ENCODE measurements around the gene EEF2KMT. TPM values are rescaled to one million over a fixed set of nuclear protein-coding genes. Genes with fewer than 3 reads are reported as not detected.
A peak's percentile ranks its signal among the peaks of the same experiment; 100 is the strongest.

Gene EEF2KMT
- total RNA-seq, 3 donors from 2014 or later (not counting 1 experiment from before 2014, with no cell fraction given) = 3.0 to 4.7 (median 3.7) TPM

- Histone ChIP-seq H3K4me3 (ENCODE audit: low read length) (no peak overlapping the region), H3K27me3 (ENCODE audit: control insufficient read depth, insufficient read depth, low read length) (no peaks in the 10 kb centered on the region), H3K4me1 (ENCODE audit: control insufficient read depth, insufficient read depth, low read length) (no peaks in the 10 kb centered on the region), H3K9me3 (ENCODE audit: control insufficient read depth, insufficient read depth, low read length) (no peaks in the 10 kb centered on the region), H3K27ac (ENCODE audit: low read length) (no peak overlapping the region), H3K36me3 (ENCODE audit: control insufficient read depth, insufficient read depth, low read length) (no peaks in the 10 kb centered on the region)
- DNase-seq = no peak
- no peak for ATAC-seq
- 87% methylated on average over 5 of the region's 6 CpGs for WGBS (ENCODE audit: insufficient coverage)
- intact Hi-C loops (cut with micrococcal nuclease) = no loop called here
- Mint-ChIP-seq H3K36me3 (no peaks in the 10 kb centered on the region), H3K27me3 (ENCODE audit: low read depth in 2 of 2) (peaks cover 0 to 10% of the 10 kb centered on the region in 2 donors), H3K4me3 (no peak overlapping the region), H3K27ac (no peak overlapping the region), H3K4me1 (no peaks in the 10 kb centered on the region), H3K9me3 (no peaks in the 10 kb centered on the region)
- TF ChIP-seq, protein P1, sequence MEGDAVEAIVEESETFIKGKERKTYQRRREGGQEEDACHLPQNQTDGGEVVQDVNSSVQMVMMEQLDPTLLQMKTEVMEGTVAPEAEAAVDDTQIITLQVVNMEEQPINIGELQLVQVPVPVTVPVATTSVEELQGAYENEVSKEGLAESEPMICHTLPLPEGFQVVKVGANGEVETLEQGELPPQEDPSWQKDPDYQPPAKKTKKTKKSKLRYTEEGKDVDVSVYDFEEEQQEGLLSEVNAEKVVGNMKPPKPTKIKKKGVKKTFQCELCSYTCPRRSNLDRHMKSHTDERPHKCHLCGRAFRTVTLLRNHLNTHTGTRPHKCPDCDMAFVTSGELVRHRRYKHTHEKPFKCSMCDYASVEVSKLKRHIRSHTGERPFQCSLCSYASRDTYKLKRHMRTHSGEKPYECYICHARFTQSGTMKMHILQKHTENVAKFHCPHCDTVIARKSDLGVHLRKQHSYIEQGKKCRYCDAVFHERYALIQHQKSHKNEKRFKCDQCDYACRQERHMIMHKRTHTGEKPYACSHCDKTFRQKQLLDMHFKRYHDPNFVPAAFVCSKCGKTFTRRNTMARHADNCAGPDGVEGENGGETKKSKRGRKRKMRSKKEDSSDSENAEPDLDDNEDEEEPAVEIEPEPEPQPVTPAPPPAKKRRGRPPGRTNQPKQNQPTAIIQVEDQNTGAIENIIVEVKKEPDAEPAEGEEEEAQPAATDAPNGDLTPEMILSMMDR (IDR thresholded peaks at IDR 0.05) = no peak
Observed at GRCh38 chr16:5059386-5060072, 38.1 kb downstream of the EEF2KMT start.

DNA sequence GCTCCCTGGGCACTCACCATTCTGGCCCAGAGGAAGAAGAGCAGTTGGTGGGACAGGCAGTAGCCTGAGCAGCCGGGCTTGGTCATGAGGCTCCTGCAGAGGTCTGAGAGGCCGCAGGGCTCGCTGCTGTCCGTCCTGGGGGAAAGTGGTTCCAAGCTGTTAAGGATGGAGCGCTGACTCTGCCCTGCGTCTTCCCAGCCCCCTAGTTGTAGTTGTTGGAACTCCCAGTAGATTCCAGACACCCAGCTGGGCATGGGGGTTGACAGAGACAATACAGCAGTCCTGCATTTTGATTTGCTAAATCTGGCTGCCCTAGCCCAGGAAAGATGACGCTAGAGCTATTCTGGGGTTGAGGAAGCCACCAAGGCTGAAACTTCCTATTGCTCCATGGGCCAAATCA is 39.1 kb downstream of the EEF2KMT start:
- Histone ChIP-seq H3K4me1 (ENCODE audit: control insufficient read depth, insufficient read depth, low read length) (no peaks in the 10 kb centered on the region), H3K27me3 (ENCODE audit: control insufficient read depth, insufficient read depth, low read length) (no peaks in the 10 kb centered on the region), H3K36me3 (ENCODE audit: control insufficient read depth, insufficient read depth, low read length) (no peaks in the 10 kb centered on the region), H3K4me3 (ENCODE audit: low read length) (no peak overlapping the region), H3K27ac (ENCODE audit: low read length) (no peak overlapping the region), H3K9me3 (ENCODE audit: control insufficient read depth, insufficient read depth, low read length) (no peaks in the 10 kb centered on the region)
- no peaks in the 10 kb centered on the region for H3K36me3 Mint-ChIP-seq
- no peaks in the 10 kb centered on the region for H3K9me3 Mint-ChIP-seq
- H3K4me3 Mint-ChIP-seq = no peak overlapping the region
- DNase-seq (no peak), ATAC-seq (no peak)
- 85% methylated on average over 7 of the region's 7 CpGs for WGBS (ENCODE audit: insufficient coverage)
- intact Hi-C loops (cut with micrococcal nuclease) = no loop called here
- H3K27me3 Mint-ChIP-seq (ENCODE audit: low read depth in 2 of 2) = peaks cover 0 to 7% of the 10 kb centered on the region in 2 donors
- no peaks in the 10 kb centered on the region for H3K4me1 Mint-ChIP-seq
- TF ChIP-seq, protein P1 (IDR thresholded peaks at IDR 0.05) = no peak
- no peak overlapping the region for H3K27ac Mint-ChIP-seq

- H3K4me1 Mint-ChIP-seq = no peaks in the 10 kb centered on the region
- TF ChIP-seq, protein P1 (IDR thresholded peaks at IDR 0.05) = no peak
- Histone ChIP-seq H3K4me1 (ENCODE audit: control insufficient read depth, insufficient read depth, low read length) (no peaks in the 10 kb centered on the region), H3K27me3 (ENCODE audit: control insufficient read depth, insufficient read depth, low read length) (no peaks in the 10 kb centered on the region), H3K36me3 (ENCODE audit: control insufficient read depth, insufficient read depth, low read length) (no peaks in the 10 kb centered on the region), H3K9me3 (ENCODE audit: control insufficient read depth, insufficient read depth, low read length) (no peaks in the 10 kb centered on the region), H3K27ac (ENCODE audit: low read length) (no peak overlapping the region), H3K4me3 (ENCODE audit: low read length) (no peak overlapping the region)
- 13% methylated on average over 11 of the region's 11 CpGs for WGBS (ENCODE audit: insufficient coverage)
- H3K4me3 Mint-ChIP-seq = no peak overlapping the region
- peaks cover under 1 to 3% of the 10 kb centered on the region in 2 donors for H3K27me3 Mint-ChIP-seq (ENCODE audit: low read depth in 2 of 2)
- intact Hi-C loops (cut with micrococcal nuclease) = no loop called here
- H3K9me3 Mint-ChIP-seq = no peaks in the 10 kb centered on the region
- ATAC-seq (peak in 2 of 3 donors; percentile 61 to 70), DNase-seq (peak in 1 of 2 donors; percentile 60)
- no peak overlapping the region for H3K27ac Mint-ChIP-seq
- H3K36me3 Mint-ChIP-seq = no peaks in the 10 kb centered on the region
Observed at GRCh38 chr16:5056352-5056751, 41.2 kb downstream of the EEF2KMT start.
